ENCODE measurements around the gene LZTS3.

Gene LZTS3

DNA sequence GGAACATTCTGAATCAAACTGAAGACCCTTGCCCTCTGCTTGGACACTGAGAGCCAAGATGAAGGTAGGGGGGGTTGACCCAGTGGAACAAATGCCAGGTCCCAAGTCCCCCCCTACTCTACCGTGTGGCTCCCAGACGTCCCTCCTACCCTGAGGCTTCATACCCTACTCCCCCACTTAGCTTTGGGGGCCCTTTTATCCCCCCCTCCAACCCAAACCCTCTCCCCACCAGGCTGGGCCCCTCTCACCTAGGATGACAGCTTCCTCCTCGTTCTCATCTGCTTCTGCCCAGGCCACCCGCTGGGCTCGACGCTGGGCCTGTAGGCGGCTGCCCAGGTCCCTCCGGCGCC, 29.6 kb upstream of the LZTS3 start (continued):
- no peak for TF ChIP-seq ZNF610 (tag by site-specific recombination; IDR thresholded peaks at IDR 0.05; ENCODE audit: borderline replicate concordance)
- no peak for TF ChIP-seq ZNF391 (tag by site-specific recombination; IDR thresholded peaks at IDR 0.05; ENCODE audit: borderline replicate concordance, low read depth)
- TF ChIP-seq ZBTB10 (tag by site-specific recombination; IDR thresholded peaks at IDR 0.05): no peak; the same call in 1 of the 2 replicates
- no peak for TF ChIP-seq PRDM6 (tag by site-specific recombination; IDR thresholded peaks at IDR 0.05)
- TF ChIP-seq, protein P1, sequence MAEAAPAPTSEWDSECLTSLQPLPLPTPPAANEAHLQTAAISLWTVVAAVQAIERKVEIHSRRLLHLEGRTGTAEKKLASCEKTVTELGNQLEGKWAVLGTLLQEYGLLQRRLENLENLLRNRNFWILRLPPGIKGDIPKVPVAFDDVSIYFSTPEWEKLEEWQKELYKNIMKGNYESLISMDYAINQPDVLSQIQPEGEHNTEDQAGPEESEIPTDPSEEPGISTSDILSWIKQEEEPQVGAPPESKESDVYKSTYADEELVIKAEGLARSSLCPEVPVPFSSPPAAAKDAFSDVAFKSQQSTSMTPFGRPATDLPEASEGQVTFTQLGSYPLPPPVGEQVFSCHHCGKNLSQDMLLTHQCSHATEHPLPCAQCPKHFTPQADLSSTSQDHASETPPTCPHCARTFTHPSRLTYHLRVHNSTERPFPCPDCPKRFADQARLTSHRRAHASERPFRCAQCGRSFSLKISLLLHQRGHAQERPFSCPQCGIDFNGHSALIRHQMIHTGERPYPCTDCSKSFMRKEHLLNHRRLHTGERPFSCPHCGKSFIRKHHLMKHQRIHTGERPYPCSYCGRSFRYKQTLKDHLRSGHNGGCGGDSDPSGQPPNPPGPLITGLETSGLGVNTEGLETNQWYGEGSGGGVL (tag by site-specific recombination; IDR thresholded peaks at IDR 0.05): peak; percentile 84
- no peak for TF ChIP-seq ZNF10 (tag by site-specific recombination; IDR thresholded peaks at IDR 0.05)
- no peak for TF ChIP-seq ZNF221 (tag by site-specific recombination; IDR thresholded peaks at IDR 0.05; ENCODE audit: borderline replicate concordance)

DNA sequence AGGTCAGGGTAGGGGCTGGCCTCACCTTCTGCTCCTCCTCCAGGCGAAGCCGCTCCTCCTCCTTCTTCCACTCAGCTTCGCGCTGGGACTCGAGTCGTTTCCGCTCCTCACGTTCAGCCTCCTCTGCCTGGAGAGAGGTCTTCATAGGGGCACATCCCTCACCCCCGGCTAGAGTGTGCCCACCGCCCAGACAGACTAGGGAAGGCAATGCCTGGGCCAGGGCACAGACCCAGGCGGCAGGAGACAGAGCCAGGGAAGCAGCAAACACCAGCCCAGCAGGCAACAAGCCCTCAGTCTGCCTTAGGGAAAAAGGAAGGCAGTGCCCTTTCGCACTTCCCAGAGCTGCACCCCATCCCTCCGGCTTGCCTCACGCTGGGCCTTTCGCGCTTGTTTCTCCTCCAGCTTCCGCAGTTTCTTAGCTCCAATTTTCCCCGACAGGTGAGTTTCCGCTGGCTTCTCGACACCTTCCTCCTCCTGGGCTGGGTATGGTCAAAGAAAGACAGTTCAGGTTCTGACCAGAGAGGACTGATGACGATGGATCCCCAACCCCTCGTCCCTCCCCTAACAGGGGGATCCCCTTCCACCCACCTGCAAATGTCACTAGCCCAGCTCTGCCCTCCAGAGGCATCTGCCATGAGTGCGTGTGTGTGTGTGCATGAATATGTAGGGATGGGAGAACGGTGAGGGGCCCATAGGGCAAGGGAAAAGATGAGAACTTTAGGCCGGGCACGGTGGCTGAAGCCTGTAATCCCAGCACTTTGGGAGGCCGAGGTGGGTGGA, 26.8 kb upstream of the LZTS3 start:
- Histone ChIP-seq H3K4me1 (ENCODE audit: control insufficient read depth, insufficient read depth, low read length) (peaks cover 3% of the 10 kb centered on the region; the same call in 1 of the 2 replicates), H3K36me3 (ENCODE audit: control insufficient read depth in 2 of 2, insufficient read depth in 1 of 2, low read length in 2 of 2) (peaks cover 61 to 65% of the 10 kb centered on the region in 2 experiments; a peak in 2 of 3 replicates), H3K9me3 (ENCODE audit: control insufficient read depth, insufficient read depth, low read depth, low read length) (no peaks in the 10 kb centered on the region), H3K4me3 (ENCODE audit: low read depth, low read length) (no peak overlapping the region), H3K27ac (ENCODE audit: extremely low read depth, low read depth, low read length) (no peak overlapping the region)
- TF ChIP-seq BCL11A (tag by site-specific recombination; IDR thresholded peaks at IDR 0.05; ENCODE audit: low read depth): no peak
- CTCF ChIA-PET: interaction anchor here (0.7 to 1.0 kb wide), 4 partner anchors 14 to 161 kb away, joined by 3 to 6 read pairs (median 4); no protein-coding TSS in a partner anchor
- POLR2A ChIA-PET: interaction anchor here (1.6 kb wide), 1 partner anchor 15 kb away, joined by 4 read pairs; no protein-coding TSS in a partner anchor

- ChIA-PET POLR2A (interaction anchor here (1.6 kb wide), 1 partner anchor 14 kb away, joined by 4 read pairs; no protein-coding TSS in a partner anchor), CTCF (interaction anchor here (1.0 kb wide), 1 partner anchor 17 kb away, joined by 5 read pairs; no protein-coding TSS in a partner anchor)
- no peak overlapping the region for H3K27ac ChIP-seq (ENCODE audit: extremely low read depth, low read depth, low read length)
- TF ChIP-seq ZNF544 (tag by site-specific recombination; IDR thresholded peaks at IDR 0.05): no peak
- TF ChIP-seq ZNF747 (tag by site-specific recombination; IDR thresholded peaks at IDR 0.05): no peak
- TF ChIP-seq KLF8 (tag by site-specific recombination; IDR thresholded peaks at IDR 0.05): no peak
- no peak for TF ChIP-seq ZFP41 (tag by site-specific recombination; IDR thresholded peaks at IDR 0.05; ENCODE audit: borderline replicate concordance)
- TF ChIP-seq ZNF548 (tag by site-specific recombination; IDR thresholded peaks at IDR 0.05): no peak
- TF ChIP-seq KLF1 (tag by site-specific recombination; IDR thresholded peaks at IDR 0.05): no peak
- no peak for TF ChIP-seq PRDM1 (tag by site-specific recombination; IDR thresholded peaks at IDR 0.05)
- TF ChIP-seq ZSCAN5A (tag by site-specific recombination; IDR thresholded peaks at IDR 0.05): no peak
- no peak for TF ChIP-seq ZNF677 (tag by site-specific recombination; IDR thresholded peaks at IDR 0.05)
- TF ChIP-seq ZEB2 (tag by site-specific recombination; IDR thresholded peaks at IDR 0.05): no peak
- TF ChIP-seq YY1 (tag by site-specific recombination; IDR thresholded peaks at IDR 0.05): no peak
- TF ChIP-seq ZNF585B (tag by site-specific recombination; IDR thresholded peaks at IDR 0.05): no peak
- TF ChIP-seq ZNF214 (tag by site-specific recombination; IDR thresholded peaks at IDR 0.05; ENCODE audit: borderline replicate concordance): no peak
- TF ChIP-seq ZNF274 (IDR thresholded peaks at IDR 0.05; ENCODE audit: low read length): no peak
- TF ChIP-seq ZNF274 (tag by site-specific recombination; IDR thresholded peaks at IDR 0.05; ENCODE audit: borderline replicate concordance): no peak
- peaks cover 66 to 74% of the 10 kb centered on the region in 2 experiments for H3K36me3 ChIP-seq (ENCODE audit: control insufficient read depth in 2 of 2, insufficient read depth in 1 of 2, low read length in 2 of 2)
- no peak overlapping the region for H3K4me3 ChIP-seq (ENCODE audit: low read depth, low read length)
- no peaks in the 10 kb centered on the region for H3K9me3 ChIP-seq (ENCODE audit: control insufficient read depth, insufficient read depth, low read depth, low read length)
- peaks cover 3% of the 10 kb centered on the region; the same call in 1 of the 2 replicates for H3K4me1 ChIP-seq (ENCODE audit: control insufficient read depth, insufficient read depth, low read length)
Measured at GRCh38 chr20:3199206-3199605, 25.9 kb upstream of the LZTS3 start.
